Fibroblast of the conjunctiva (primary cell): ENCODE measurements around the gene CXXC5.

Experiments used
- DNase-seq: peaks from one replicate; pipeline ENCODE4 v3.0.0-alpha.2; 2010; ENCODE audit warnings: low read depth

Gene CXXC5

DNA sequence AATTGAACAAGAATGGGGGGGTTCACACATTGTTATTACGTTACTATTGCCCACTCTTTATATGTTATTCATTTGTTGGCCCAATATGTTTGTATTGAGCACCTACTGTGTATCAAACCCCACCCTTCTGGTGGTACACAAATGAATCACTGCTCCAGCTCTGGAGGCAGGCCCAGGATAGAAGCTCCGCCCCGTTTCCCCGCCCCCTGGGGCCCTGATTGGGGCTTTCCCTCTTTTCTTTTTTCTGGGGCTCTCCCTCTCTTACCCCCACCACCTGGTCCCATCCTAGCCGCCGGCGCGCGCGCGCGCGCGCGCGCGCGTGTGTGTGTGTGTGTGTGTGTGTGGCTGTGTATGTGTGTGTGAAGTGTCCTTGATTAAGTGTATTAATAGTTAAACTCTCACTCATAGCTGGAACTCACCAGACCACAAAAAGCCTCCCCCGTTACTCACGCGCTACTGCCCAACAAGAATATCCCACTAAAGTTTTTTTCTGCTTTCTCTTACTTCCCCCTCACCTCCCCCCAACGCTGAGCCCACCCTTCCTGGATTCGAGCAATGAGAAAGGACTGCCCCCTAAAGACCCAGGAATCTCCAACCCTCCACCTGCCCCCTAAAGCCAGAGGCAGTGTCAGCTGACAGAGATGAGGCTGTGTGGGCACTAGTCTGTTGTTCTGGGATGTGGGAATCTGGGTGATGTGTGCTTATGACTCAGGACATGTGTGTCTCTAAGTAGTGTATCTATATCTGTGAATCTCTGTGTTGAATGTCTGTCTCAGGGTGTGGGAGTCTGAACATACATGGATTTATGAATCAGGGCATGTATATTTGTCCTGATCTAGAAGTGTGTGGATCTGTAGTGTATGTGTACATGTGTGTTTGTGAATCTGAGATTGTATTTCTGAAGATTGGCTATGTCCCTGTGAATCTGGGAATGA lies 4.0 kb downstream of the CXXC5 start:
- peak; percentile 40 for DNase-seq

GRCh38 chr5:139652788-139653241 lies 4.7 kb downstream of the CXXC5 start:
- DNase-seq: no peak

- no peak for DNase-seq
Measured at GRCh38 chr5:139653616-139654015, 5.5 kb downstream of the CXXC5 start.

- DNase-seq: no peak
Measured at GRCh38 chr5:139654464-139654863, 6.3 kb downstream of the CXXC5 start.

- no peak for DNase-seq
Measured at GRCh38 chr5:139654871-139655491, 6.8 kb downstream of the CXXC5 start.

GRCh38 chr5:139655727-139656271 lies 7.7 kb downstream of the CXXC5 start:
- no peak for DNase-seq

- no peak for DNase-seq
Measured at GRCh38 chr5:139657363-139658321, 9.5 kb downstream of the CXXC5 start.

DNA sequence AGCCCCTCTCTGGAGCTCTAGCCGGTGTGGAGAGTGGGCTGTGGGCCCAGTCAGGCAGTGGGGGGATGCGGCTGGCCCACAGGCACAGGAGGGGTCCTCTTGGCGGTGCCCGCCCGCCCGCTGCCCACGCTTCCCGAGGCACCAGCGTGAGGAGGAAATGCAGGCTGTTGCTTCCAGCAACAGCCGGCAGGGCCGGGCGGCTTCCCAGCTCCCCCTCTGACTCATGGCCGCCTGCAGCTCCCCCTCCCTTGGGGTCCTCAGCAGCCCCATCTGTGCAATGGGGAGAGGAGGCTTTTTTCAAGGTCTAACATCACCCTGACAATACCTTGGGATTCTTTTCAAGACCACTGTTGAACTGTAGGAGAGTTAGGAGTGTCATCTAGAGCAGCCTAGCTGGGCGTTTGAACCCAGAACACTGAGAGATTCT lies 10.4 kb downstream of the CXXC5 start:
- no peak for DNase-seq

DNA sequence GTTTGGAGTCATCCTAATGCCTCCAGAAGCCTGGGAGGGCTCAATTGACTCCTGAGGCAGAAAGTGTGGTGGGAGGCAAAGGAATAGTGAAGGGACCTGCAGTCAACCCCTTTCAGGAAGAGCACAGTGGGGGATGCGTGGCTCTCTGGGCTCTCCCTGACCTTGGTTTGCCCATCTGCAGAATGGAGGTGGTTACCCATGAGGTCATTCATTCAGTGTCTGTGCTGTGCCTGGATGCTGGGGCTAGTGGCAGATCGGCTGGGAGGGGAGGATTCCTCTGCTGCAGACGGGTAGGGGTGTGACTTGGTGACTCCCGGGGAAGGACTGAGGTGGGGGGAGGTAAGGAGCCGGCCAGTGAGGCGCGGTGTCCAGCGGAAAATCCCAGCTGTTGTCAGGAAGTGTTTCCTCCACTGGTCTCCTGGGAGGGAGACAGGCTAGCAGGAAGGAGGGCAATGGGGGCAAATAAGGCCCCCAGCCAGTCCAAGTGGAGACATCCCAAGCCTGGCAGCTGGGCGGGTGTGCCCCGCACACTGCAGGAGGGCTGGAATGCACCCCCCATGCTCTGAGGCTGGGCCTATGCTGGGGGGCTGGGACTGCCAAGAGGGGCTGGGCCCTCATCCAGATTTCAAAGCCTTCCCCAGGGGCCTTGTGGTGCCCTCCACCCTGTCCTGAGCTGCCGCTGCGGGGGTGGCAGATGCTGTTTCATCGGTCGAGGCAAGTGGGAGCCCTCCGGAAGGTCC lies 10.9 kb downstream of the CXXC5 start:
- peak; percentile 38 for DNase-seq

DNA sequence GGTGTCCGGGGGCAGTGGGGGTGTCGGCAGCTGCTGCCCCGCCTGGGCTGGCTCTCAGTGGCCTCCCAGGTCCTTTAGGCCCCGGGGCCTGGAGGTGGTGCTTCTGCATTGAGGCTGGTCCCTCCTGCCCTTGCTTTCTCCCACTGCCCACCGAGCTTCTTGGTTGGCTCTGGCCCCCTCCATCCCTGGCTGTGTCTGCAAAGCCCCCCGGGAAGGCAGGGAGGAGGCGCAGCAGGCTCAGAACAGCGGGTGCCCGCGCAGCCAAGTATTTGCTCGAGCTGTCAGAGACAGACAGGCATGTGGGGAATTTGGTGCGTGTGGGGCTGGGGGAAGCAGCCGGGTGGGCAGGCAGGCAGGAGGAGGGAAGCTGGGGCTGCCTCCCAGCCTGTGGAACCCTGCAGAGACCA lies 11.5 kb downstream of the CXXC5 start:
- DNase-seq: no peak

- no peak for DNase-seq
Measured at GRCh38 chr5:139660105-139660922, 12.2 kb downstream of the CXXC5 start.

DNA sequence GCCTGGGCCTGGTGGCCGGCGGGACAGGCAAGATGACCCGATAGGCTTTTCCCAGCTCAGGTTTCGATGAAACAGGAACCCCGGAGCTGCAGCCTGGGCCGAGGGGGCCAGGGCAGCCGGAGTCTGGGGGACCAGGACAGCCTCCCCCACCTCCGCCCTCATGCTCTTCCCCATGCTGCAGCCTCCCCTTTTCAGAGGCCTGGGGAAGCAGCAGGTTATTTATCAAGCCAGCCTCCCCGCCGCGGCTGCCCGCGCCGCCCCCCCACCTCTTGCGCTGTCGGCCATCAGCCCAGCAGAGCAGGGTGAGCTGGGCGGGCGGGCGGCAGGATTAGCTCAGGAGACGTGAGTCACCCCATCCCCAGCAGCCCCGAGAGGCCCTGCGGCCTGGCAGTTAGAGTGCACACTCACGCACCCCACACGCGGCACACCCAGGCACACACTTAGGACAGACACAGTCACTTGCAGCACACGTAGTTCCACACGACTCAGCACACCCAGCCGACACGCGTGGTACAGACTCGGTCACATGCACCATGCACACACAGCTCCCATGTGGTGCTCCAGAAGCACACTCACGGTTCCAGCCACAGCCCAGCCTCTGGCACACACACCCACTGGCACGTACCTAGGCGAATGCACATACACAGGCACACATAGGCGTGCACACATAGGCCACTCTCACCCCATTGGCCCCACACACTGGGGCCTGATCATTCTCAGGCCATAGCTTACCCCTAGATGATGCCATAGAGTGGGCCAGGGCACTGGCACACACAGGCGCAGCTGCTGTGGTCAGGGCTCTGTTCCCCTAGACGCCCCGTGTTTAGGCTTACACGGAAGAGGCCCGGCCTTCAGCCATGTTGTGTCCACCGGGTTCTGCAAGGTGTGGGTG lies 13.0 kb downstream of the CXXC5 start:
- DNase-seq: peak; percentile 76

DNA sequence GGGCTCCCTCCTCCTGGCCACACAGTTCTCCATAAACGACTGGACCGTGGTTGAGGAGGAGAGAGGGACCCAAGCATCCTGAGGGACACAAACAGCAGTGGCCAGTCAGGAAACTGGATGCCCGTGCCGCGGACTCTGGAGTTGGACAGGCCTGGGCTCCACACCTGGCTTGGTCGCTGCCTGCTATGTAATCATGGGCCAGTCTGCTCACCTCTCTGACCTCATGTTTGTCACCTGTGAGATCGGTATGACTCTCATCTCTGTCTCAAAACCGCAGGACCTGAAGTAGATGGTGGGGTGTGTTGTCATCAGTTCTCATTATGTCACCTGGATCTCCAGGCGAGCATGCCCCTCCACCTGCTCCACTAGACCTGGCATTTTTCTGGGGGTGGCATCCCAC lies 14.5 kb downstream of the CXXC5 start:
- no peak for DNase-seq

GRCh38 chr5:139663207-139664085 lies 15.3 kb downstream of the CXXC5 start:
- DNase-seq: no peak

GRCh38 chr5:139664086-139664693 lies 16.0 kb downstream of the CXXC5 start:
- no peak for DNase-seq

DNA sequence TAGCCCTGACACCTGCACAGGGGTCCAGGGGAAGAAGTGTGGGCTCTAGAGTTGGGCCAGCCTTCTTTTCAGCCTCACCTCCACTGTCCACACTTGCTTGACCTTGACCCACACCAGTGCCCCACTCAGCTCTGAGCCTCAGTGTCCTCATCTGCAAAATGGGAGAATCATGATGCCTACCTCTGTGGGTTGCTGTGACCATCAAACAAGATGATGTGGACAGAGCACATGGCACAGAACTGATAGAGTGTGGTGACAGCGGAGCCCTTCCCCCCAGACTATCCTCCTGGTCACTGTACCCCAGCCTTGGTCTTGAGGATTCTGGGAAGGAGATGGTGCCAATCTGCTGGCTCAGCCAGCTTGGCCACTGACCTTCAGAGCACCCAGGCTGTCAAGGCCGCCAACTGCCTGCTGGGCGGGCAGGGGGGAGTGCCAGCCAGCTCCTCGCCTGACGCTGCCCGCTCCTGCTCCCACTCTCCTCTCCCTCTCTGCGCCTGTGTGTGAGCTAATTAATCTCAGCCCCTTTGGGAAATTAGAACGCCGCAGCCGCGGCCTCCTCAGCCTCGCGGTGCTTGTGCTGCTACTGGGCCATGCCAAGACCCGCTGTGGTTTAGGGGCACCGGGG lies 16.7 kb downstream of the CXXC5 start:
- no peak for DNase-seq

GRCh38 chr5:139665626-139666025 lies 17.5 kb downstream of the CXXC5 start:
- DNase-seq: no peak
